Duodenal mucosa (tissue), 2 donors: Measurements from ENCODE around the gene NAV3.

Source experiments
- H3K27ac ChIP-seq: one replicate; pipeline ENCODE4 v1.7.0; 2013; ENCODE audit warnings: low read depth, low read length
- H3K27me3 ChIP-seq, 2 donors: one replicate each; pipeline ENCODE4 v1.7.0; 2013; ENCODE audit warnings: low read length in 2 of 2, control low read depth in 1 of 2; ENCODE audit not compliant: insufficient read depth in 2 of 2, control insufficient read depth in 1 of 2
- H3K36me3 ChIP-seq, 2 donors: one replicate each; pipeline ENCODE4 v1.7.0; 2013; ENCODE audit warnings: low read length in 2 of 2, control low read depth in 1 of 2; ENCODE audit not compliant: insufficient read depth in 2 of 2, control insufficient read depth in 1 of 2
- H3K4me1 ChIP-seq, 2 donors: one replicate each; pipeline ENCODE4 v1.7.0; 2013; ENCODE audit warnings: low read length in 2 of 2, control low read depth in 1 of 2; ENCODE audit not compliant: insufficient read depth in 2 of 2, control insufficient read depth in 1 of 2
- H3K4me3 ChIP-seq, 2 donors: one replicate each; pipeline ENCODE4 v1.7.0; 2013; ENCODE audit warnings: low read length in 2 of 2, low read depth in 1 of 2
- H3K9ac ChIP-seq, 2 donors: one replicate each; pipeline ENCODE4 v1.7.0; 2013; ENCODE audit warnings: low read length in 2 of 2, low read depth in 1 of 2
- H3K9me3 ChIP-seq, 2 donors: one replicate each; pipeline ENCODE4 v1.7.0; 2013; ENCODE audit warnings: low read length in 2 of 2, control low read depth in 1 of 2; ENCODE audit not compliant: control insufficient read depth in 1 of 2

NAV3 gene

DNA sequence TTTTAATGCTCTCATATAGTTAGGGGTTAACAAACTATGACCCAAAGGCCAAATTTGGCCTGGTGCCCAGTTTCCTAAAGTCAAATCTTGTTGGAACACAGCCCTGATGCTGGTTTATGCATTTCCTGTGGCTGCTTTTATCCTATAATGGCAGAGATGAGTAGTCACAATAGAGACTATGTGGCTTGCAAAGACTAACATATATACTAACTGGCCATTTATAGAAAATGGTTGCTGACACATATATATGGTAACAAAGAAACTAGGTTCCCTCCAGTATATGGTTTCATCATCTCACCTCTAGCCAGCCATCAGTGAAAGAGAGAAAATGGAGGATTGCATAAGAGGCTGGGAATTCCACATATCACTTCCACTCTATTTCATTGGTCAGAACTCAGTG, 10.8 kb downstream of the NAV3 start:
- Histone ChIP-seq H3K27ac (no peak overlapping the region), H3K9ac (no peak overlapping the region), H3K4me1 (no peaks in the 10 kb centered on the region), H3K36me3 (no peaks in the 10 kb centered on the region), H3K27me3 (no peaks in the 10 kb centered on the region), H3K4me3 (no peak overlapping the region), H3K9me3 (no peaks in the 10 kb centered on the region)

DNA sequence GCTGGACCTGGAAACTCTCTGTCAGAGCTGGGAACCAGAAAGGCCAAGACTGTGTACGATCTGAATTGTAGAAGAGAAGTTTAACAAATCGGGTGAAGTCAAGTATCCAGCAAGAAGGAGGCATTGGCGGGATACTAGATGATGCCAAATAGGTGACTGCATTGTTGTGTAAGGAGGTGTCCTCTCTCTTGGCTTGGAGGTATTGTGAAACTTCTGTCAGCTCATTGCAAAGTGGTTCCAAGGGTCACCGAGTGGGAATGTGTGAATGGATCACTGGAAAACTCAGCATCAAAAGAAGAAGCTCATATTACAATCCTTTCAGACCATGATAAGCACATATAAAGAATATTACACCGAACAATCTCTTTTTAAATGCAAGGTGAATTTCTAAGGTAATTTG, 11.7 kb downstream of the NAV3 start:
- H3K4me1 ChIP-seq: no peaks in the 10 kb centered on the region
- H3K9me3 ChIP-seq: no peaks in the 10 kb centered on the region
- H3K4me3 ChIP-seq: no peak overlapping the region
- H3K36me3 ChIP-seq: no peaks in the 10 kb centered on the region
- H3K9ac ChIP-seq: no peak overlapping the region
- no peak overlapping the region for H3K27ac ChIP-seq
- no peaks in the 10 kb centered on the region for H3K27me3 ChIP-seq

- no peaks in the 10 kb centered on the region for H3K27me3 ChIP-seq
- no peaks in the 10 kb centered on the region for H3K9me3 ChIP-seq
- no peaks in the 10 kb centered on the region for H3K4me1 ChIP-seq
- H3K4me3 ChIP-seq: no peak overlapping the region
- no peak overlapping the region for H3K27ac ChIP-seq
- no peak overlapping the region for H3K9ac ChIP-seq
- H3K36me3 ChIP-seq: no peaks in the 10 kb centered on the region
Observed at GRCh38 chr12:77845831-77846230, 15.1 kb downstream of the NAV3 start.

- Histone ChIP-seq H3K9ac (no peak overlapping the region), H3K4me1 (no peaks in the 10 kb centered on the region), H3K36me3 (no peaks in the 10 kb centered on the region), H3K9me3 (no peaks in the 10 kb centered on the region), H3K4me3 (no peak overlapping the region), H3K27ac (no peak overlapping the region), H3K27me3 (no peaks in the 10 kb centered on the region)
Observed at GRCh38 chr12:77847060-77847541, 16.4 kb downstream of the NAV3 start.

GRCh38 chr12:77847680-77848431, 17.2 kb downstream of the NAV3 start:
- H3K27ac ChIP-seq: no peak overlapping the region

DNA sequence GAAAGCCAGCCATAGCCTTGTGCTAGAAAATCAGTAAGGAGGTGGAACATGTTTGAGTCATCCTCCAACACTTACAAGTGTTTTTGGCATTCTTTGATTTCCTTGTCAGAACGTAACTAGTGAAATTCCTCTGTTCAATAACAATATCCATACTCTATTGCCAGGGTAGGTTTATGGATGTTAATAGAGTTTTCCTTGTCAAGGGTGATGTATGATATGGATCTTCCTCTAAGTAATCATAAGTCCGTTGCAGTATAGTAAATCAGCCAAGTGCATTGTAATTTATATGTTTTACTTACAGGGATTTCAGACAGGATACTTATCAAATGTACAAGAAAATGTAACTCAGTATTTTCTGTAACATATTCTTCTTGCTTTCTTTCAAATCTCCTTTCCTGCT, 19.4 kb downstream of the NAV3 start:
- Histone ChIP-seq H3K4me1 (no peaks in the 10 kb centered on the region), H3K27ac (no peak overlapping the region), H3K27me3 (no peaks in the 10 kb centered on the region)

More at GRCh38 chr12:77847680-77848431, 17.2 kb downstream of the NAV3 start:
- Histone ChIP-seq H3K27me3 (no peaks in the 10 kb centered on the region), H3K4me3 (no peak overlapping the region), H3K9me3 (no peaks in the 10 kb centered on the region), H3K9ac (no peak overlapping the region), H3K4me1 (no peaks in the 10 kb centered on the region), H3K36me3 (no peaks in the 10 kb centered on the region)

DNA sequence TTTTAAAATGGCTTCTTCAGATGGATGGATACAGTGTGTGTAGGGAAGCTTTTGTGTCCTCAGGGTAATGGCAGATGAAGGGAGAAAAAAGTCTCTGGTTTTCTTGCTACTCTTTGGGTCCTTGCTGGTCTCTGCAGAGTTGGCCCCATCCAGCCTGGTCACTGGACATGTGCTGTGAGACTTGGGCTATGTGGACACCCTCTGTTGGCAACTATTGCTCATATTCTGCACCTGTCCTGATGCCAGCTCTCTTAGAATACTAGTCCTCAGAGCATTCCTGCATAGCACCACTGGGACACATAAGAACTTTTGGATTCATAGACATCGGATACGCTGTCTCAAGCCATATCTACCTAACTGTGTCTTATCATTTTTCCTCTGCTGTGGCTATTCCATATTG, 20.0 kb downstream of the NAV3 start:
- no peaks in the 10 kb centered on the region for H3K4me1 ChIP-seq
- no peaks in the 10 kb centered on the region for H3K36me3 ChIP-seq
- H3K9ac ChIP-seq: no peak overlapping the region
- no peaks in the 10 kb centered on the region for H3K27me3 ChIP-seq
- no peaks in the 10 kb centered on the region for H3K9me3 ChIP-seq
- H3K27ac ChIP-seq: no peak overlapping the region
- H3K4me3 ChIP-seq: no peak overlapping the region

More for the DNA sequence above, 19.4 kb downstream of the NAV3 start:
- Histone ChIP-seq H3K36me3 (no peaks in the 10 kb centered on the region), H3K4me3 (no peak overlapping the region), H3K9ac (no peak overlapping the region), H3K9me3 (no peaks in the 10 kb centered on the region)

DNA sequence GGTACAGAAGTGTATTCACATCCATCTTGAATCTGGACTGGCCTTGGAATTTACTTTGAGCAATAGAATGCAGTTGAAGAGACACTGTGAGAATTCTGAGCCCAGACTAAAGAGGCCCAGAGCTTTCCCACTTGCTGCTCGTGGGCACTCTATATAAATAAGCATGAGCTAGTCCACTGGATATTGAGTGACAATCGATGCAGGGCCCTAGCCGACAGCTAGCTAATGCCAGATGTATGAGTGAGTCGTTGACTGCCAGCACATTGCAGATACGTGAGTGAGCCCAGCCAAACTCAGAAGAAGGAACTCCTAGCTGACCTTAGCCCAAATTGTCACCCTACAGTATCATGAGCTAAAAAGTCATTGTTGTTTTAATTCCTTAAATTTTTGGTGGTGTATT, 24.9 kb downstream of the NAV3 start:
- H3K4me1 ChIP-seq: no peaks in the 10 kb centered on the region
- H3K9me3 ChIP-seq: no peaks in the 10 kb centered on the region
- no peak overlapping the region for H3K27ac ChIP-seq
- H3K9ac ChIP-seq: no peak overlapping the region
- H3K36me3 ChIP-seq: no peaks in the 10 kb centered on the region
- H3K4me3 ChIP-seq: no peak overlapping the region
- H3K27me3 ChIP-seq: no peaks in the 10 kb centered on the region

DNA sequence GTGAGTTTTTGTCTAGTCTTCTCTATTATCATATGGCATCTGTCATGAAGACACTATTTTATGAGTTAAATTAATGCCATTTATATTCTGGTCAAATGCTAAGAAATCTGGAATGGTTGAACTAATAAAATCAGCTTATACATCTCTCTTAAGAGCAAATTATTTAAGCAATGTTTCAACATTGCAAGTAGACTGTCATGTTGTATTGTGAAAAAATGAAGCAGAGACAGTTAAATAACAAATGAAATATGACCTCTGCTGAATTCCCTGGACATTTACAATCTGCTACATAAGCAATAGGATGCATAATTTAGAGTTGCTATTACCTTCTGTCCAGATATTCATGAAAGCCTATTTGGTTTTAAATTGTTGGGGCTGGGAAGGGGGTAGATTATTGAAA, 30.6 kb downstream of the NAV3 start:
- Histone ChIP-seq H3K4me1 (no peaks in the 10 kb centered on the region), H3K27ac (no peak overlapping the region), H3K9ac (no peak overlapping the region), H3K9me3 (no peaks in the 10 kb centered on the region), H3K27me3 (no peaks in the 10 kb centered on the region), H3K36me3 (no peaks in the 10 kb centered on the region), H3K4me3 (no peak overlapping the region)

GRCh38 chr12:77865178-77865577, 34.5 kb downstream of the NAV3 start:
- no peaks in the 10 kb centered on the region for H3K36me3 ChIP-seq
- no peak overlapping the region for H3K4me3 ChIP-seq
- H3K9ac ChIP-seq: no peak overlapping the region
- no peaks in the 10 kb centered on the region for H3K9me3 ChIP-seq
- no peaks in the 10 kb centered on the region for H3K4me1 ChIP-seq
- no peaks in the 10 kb centered on the region for H3K27me3 ChIP-seq
- no peak overlapping the region for H3K27ac ChIP-seq
